ENCODE results near the gene MAS1L.

The MAS1L gene

GRCh38 chr6:29489286-29489685 lies 1.5 kb upstream of the MAS1L start:
- H3K4me3 ChIP-seq (ENCODE audit: low read depth, low read length) = no peak overlapping the region
- no peak for TF ChIP-seq CTCF (conservative IDR thresholded peaks at IDR 0.05; ENCODE audit: low read depth, low read length)
- no peak for DNase-seq (ENCODE audit: low read depth)

GRCh38 chr6:29488874-29489273 lies 1.1 kb upstream of the MAS1L start:
- DNase-seq (ENCODE audit: low read depth) = no peak
- no peak overlapping the region for H3K4me3 ChIP-seq (ENCODE audit: low read depth, low read length)
- TF ChIP-seq CTCF (conservative IDR thresholded peaks at IDR 0.05; ENCODE audit: low read depth, low read length) = no peak

GRCh38 chr6:29487131-29487530 lies 625 bp downstream of the MAS1L start:
- no peak overlapping the region for H3K4me3 ChIP-seq (ENCODE audit: low read depth, low read length)
- no peak for DNase-seq (ENCODE audit: low read depth)
- TF ChIP-seq CTCF (conservative IDR thresholded peaks at IDR 0.05; ENCODE audit: low read depth, low read length) = no peak

GRCh38 chr6:29486577-29486976 lies 1.2 kb downstream of the MAS1L start:
- no peak overlapping the region for H3K4me3 ChIP-seq (ENCODE audit: low read depth, low read length)
- DNase-seq (ENCODE audit: low read depth) = no peak
- TF ChIP-seq CTCF (conservative IDR thresholded peaks at IDR 0.05; ENCODE audit: low read depth, low read length) = no peak

- no peak overlapping the region for H3K4me3 ChIP-seq (ENCODE audit: low read depth, low read length)
- TF ChIP-seq CTCF (conservative IDR thresholded peaks at IDR 0.05; ENCODE audit: low read depth, low read length) = no peak
- DNase-seq (ENCODE audit: low read depth) = no peak
These were observed 4.0 kb downstream of the MAS1L start for GRCh38 chr6:29483735-29484134.

GRCh38 chr6:29483186-29483585 lies 4.6 kb downstream of the MAS1L start:
- no peak for TF ChIP-seq CTCF (conservative IDR thresholded peaks at IDR 0.05; ENCODE audit: low read depth, low read length)
- no peak for DNase-seq (ENCODE audit: low read depth)
- H3K4me3 ChIP-seq (ENCODE audit: low read depth, low read length) = no peak overlapping the region

- no peak for TF ChIP-seq CTCF (conservative IDR thresholded peaks at IDR 0.05; ENCODE audit: low read depth, low read length)
- no peak for DNase-seq (ENCODE audit: low read depth)
- H3K4me3 ChIP-seq (ENCODE audit: low read depth, low read length) = no peak overlapping the region
These were observed 8.2 kb downstream of the MAS1L start for GRCh38 chr6:29479560-29479959.
